PC-9 (cell line): Measurements from ENCODE around the gene NCAPH2. TPM values are rescaled to one million over a fixed set of nuclear protein-coding genes. Genes with fewer than 3 reads are reported as not detected.
A peak's percentile ranks its signal among the peaks of the same experiment; 100 is the strongest.

ENCODE experiments used
- BruUV-seq: library from RNA; stranded (reverse); fragments of 400-500 nt; replicated peaks from 2 replicates; lab custom pipeline; 2021; lab: Mats Ljungman, UMichigan
- CTCF ChIA-PET: fragments of 300-600 bp; sonication (Branson Sonifier 250); formaldehyde crosslinking; loops from one replicate; lab custom pipeline; 2022; ENCODE audit warnings: antibody characterized with exemption; lab: Charles Lee
- POLR2A ChIA-PET: fragments of 300-600 bp; sonication (Branson Sonifier 250); formaldehyde crosslinking; loops from one replicate; lab custom pipeline; 2022; ENCODE audit warnings: antibody characterized with exemption; ENCODE audit not compliant: unreplicated experiment; lab: Charles Lee
- DNase-seq, 2 experiments: peaks; one replicate each; pipeline versions ENCODE4 v3.0.0 to v3.0.0-alpha.2; 2015 to 2022; ENCODE audit warnings: mixed read lengths in 1 of 2
- H2AFZ ChIP-seq: fragments of 200-600 bp; sonication (generic); 2 replicates; pipeline ENCODE4 v1.8.1; 2017; ENCODE audit warnings: antibody characterized with exemption
- H3F3A ChIP-seq: fragments of 200-600 bp; sonication (generic); 2 replicates; pipeline ENCODE4 v1.8.1; 2017; ENCODE audit warnings: antibody characterized with exemption, mild to moderate bottlenecking, low read depth; ENCODE audit not compliant: insufficient read depth
- H3K27ac ChIP-seq: fragments of 200-600 bp; sonication (generic); 2 replicates; pipeline ENCODE4 v1.6.1; 2016; ENCODE audit warnings: mixed run types
- H3K27me3 ChIP-seq: fragments of 200-600 bp; sonication (generic); 2 replicates; pipeline ENCODE4 v1.6.1; 2016; ENCODE audit warnings: low read depth, mixed run types; ENCODE audit not compliant: insufficient read depth
- H3K36me3 ChIP-seq: fragments of 200-600 bp; sonication (generic); 2 replicates; pipeline ENCODE4 v1.6.1; 2016; ENCODE audit warnings: low read depth, mixed run types
- H3K4me1 ChIP-seq: fragments of 200-600 bp; sonication (generic); replicated peaks from 2 replicates; pipeline ENCODE4 v1.6.1; 2016; ENCODE audit warnings: mixed run types; ENCODE audit not compliant: insufficient read depth
- H3K4me2 ChIP-seq: fragments of 200-600 bp; sonication (generic); 2 replicates; pipeline ENCODE4 v1.6.1; 2017; ENCODE audit warnings: mixed run types
- H3K4me3 ChIP-seq: fragments of 200-600 bp; sonication (generic); 2 replicates; pipeline ENCODE4 v1.6.1; 2016; ENCODE audit warnings: mixed run types
- H3K79me2 ChIP-seq: fragments of 200-600 bp; sonication (generic); 2 replicates; pipeline ENCODE4 v1.6.1; 2017; ENCODE audit warnings: low read depth, mixed run types
- H3K9me2 ChIP-seq: fragments of 200-600 bp; sonication (generic); 2 replicates; pipeline ENCODE4 v1.8.1; 2017; ENCODE audit warnings: mild to moderate bottlenecking; ENCODE audit not compliant: insufficient read depth
- H3K9me3 ChIP-seq: fragments of 200-600 bp; sonication (generic); 2 replicates; pipeline ENCODE4 v1.8.1; 2016; ENCODE audit warnings: low read depth; ENCODE audit not compliant: insufficient read depth
- H4K20me1 ChIP-seq: fragments of 200-600 bp; sonication (generic); 2 replicates; pipeline ENCODE4 v1.8.1; 2017; ENCODE audit not compliant: insufficient read depth
- EZH2 ChIP-seq: fragments of 200-600 bp; sonication (generic); IDR thresholded peaks from 2 replicates; pipeline ENCODE4 v1.8.0; 2017; ENCODE audit warnings: antibody characterized with exemption, low read depth
- intact Hi-C: fragments of 100-400 bp; cut with micrococcal nuclease; formaldehyde crosslinking; loops from one replicate; pipeline ENCODE4 v1.10.0; 2022; ENCODE audit not compliant: unreplicated experiment
- total RNA-seq: library from RNA; stranded (reverse); gene quantifications from 2 replicates; pipeline ENCODE4 v1.2.3, GENCODE V29; 2021
- TF ChIP-seq, protein P1 (sequence below): fragments of 200-600 bp; sonication (generic); conservative IDR thresholded peaks from 2 replicates; pipeline ENCODE4 v1.6.1; 2017; ENCODE audit warnings: mixed run types, antibody characterized with exemption, mild to moderate bottlenecking, moderate library complexity

NCAPH2 gene
- total RNA-seq, 1 experiment from 2014 or later = 58.8 TPM

DNA sequence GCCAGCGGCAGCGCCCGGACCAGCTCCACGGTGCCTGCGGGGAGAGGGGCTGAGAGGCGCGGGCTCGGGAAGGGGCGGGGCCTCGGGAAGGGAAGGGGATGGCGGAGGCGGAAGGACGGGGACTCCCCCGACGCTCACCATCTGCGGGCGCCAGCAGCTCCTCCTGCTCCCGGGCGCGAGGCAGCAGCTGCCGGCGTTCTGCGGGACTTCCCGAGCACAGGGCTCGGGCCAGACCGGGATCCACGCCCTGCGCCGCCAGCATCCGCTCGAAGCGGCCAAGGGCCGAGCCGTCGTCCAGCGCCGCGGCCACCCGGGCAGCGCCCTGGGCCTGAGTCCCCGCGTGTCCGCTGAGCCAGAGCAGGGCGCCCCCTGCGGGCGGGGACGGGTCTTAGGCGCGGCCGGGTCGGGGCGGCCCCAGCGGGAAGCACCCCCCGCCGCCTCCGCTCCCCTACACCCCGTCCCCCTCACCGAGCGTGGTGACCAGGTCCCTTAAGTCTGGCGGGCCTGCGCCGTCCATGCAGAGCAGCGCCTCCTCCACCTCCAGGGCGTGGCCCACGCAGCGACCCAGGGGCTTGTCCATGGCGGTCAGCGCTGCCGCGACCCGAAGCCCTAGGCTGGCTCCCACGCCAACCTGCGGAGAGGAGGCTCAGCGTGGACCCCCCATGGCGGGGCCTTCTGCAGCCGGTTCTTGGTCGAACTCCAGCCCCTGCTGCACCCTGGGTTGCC is 18.2 kb downstream of the NCAPH2 start:
- TF ChIP-seq EZH2 = no peak
- TF ChIP-seq, protein P1, sequence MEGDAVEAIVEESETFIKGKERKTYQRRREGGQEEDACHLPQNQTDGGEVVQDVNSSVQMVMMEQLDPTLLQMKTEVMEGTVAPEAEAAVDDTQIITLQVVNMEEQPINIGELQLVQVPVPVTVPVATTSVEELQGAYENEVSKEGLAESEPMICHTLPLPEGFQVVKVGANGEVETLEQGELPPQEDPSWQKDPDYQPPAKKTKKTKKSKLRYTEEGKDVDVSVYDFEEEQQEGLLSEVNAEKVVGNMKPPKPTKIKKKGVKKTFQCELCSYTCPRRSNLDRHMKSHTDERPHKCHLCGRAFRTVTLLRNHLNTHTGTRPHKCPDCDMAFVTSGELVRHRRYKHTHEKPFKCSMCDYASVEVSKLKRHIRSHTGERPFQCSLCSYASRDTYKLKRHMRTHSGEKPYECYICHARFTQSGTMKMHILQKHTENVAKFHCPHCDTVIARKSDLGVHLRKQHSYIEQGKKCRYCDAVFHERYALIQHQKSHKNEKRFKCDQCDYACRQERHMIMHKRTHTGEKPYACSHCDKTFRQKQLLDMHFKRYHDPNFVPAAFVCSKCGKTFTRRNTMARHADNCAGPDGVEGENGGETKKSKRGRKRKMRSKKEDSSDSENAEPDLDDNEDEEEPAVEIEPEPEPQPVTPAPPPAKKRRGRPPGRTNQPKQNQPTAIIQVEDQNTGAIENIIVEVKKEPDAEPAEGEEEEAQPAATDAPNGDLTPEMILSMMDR = peak; percentile 87
- Histone ChIP-seq H3K4me3 (peak overlapping the region; percentile 96), H3K4me2 (peak overlapping the region; percentile 94), H3K4me1 (peaks cover 23% of the 10 kb centered on the region), H3K9me2 (no peaks in the 10 kb centered on the region), H3K79me2 (peaks cover 23% of the 10 kb centered on the region), H3K27ac (peak overlapping the region; percentile 56), H3K27me3 (no peaks in the 10 kb centered on the region), H3K36me3 (peaks cover 5% of the 10 kb centered on the region), H3F3A (peaks cover 62% of the 10 kb centered on the region), H2AFZ (peak overlapping the region; percentile 85), H4K20me1 (peaks cover 24% of the 10 kb centered on the region), H3K9me3 (no peaks in the 10 kb centered on the region)
- ChIA-PET POLR2A (interaction anchor here (0.6 to 1.4 kb wide), 6 partner anchors 12 to 174 kb away, joined by 3 to 27 read pairs (median 4); partner anchors contain the start of genes LMF2 and NCAPH2), CTCF (interaction anchor here (0.6 to 2.6 kb wide), 12 partner anchors 13 to 377 kb away, joined by 3 to 14 read pairs (median 4); partner anchors contain the start of genes LMF2 and SYCE3)
- intact Hi-C loops = loop anchor here (2.0 kb wide), 2 partner anchors 57 to 95 kb away; partner anchors contain the start of gene CHKB
- DNase-seq = peak; percentile 62 to 76
- no TSS peak for BruUV-seq

DNA sequence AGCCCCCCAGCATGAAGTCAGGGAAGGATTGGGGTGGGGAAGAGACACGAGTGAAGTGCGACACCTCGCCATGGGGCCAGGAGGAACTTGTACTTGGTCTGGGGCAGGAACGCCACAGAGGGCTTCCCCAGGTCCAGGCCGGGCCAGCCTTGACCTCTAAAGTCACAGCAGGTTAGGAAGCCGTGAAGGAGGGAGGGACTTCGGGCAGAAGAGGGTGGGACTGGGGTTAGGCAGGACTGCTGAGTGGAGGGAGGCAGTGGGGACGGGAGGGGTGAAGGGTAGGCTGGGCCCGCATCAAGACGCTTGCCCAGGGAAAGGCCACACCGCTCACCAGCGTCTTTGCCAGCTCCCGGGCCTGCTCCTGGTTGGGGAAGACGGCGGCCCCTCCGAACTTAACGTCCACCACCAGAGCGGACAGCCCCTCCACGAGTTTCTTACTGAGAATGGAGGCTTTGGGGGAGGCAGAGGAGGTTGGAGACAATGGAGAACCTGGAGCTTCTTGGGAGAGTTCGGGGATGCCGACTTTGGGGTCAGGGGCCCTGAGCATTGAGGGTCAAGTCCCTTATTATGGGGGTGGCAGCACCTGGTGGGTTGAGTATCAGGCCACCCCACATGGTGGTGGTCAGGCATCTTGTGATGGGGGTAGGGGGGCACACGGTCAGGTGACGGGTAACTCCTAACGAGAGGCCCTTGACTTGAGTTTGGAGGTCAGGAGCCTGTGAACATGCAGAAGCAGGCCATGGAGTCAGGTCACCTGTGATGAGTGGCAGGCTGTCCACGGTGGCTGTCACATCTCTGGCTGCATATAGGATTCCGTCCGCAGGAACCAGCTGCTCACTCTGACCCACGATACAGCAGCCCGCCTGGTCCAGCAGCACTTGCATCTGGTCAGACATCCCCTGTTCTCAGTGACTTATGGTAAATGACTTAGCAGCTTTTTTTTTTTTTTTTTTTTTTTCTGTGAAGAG is 19.1 kb downstream of the NCAPH2 start:
- peak; percentile 75 to 77 for DNase-seq
- Histone ChIP-seq H3F3A (peaks cover 64% of the 10 kb centered on the region), H3K4me3 (peak overlapping the region; percentile 96), H3K36me3 (peaks cover 5% of the 10 kb centered on the region), H3K27me3 (no peaks in the 10 kb centered on the region), H3K27ac (peak overlapping the region; percentile 56), H3K4me1 (peaks cover 23% of the 10 kb centered on the region), H3K4me2 (peak overlapping the region; percentile 94), H2AFZ (peak overlapping the region; percentile 85), H3K79me2 (peaks cover 23% of the 10 kb centered on the region), H4K20me1 (peaks cover 24% of the 10 kb centered on the region), H3K9me2 (no peaks in the 10 kb centered on the region), H3K9me3 (no peaks in the 10 kb centered on the region)
- no TSS peak for BruUV-seq
- CTCF ChIA-PET = interaction anchor here (0.6 kb wide), 3 partner anchors 56 to 378 kb away, joined by 4 to 9 read pairs (median 5); no protein-coding TSS in a partner anchor
- POLR2A ChIA-PET = no interaction called here
- TF ChIP-seq, protein P1 = no peak
- TF ChIP-seq EZH2 = no peak
- intact Hi-C loops = loop anchor here (2.0 kb wide), 2 partner anchors 56 to 94 kb away; partner anchors contain the start of gene CHKB
